T-helper 1 cell (primary cell): ENCODE data around the gene ROBO3.

Experiments used
- DNase-seq, 5 donors: peaks; one replicate each; pipeline ENCODE4 v3.0.0-alpha.2; 2012 to 2020

Gene ROBO3

GRCh38 chr11:124892750-124893454 is 27.7 kb downstream of the ROBO3 start:
- no peak for DNase-seq

GRCh38 chr11:124893781-124894401 is 28.7 kb downstream of the ROBO3 start:
- DNase-seq: no peak

GRCh38 chr11:124894606-124895430 is 29.6 kb downstream of the ROBO3 start:
- DNase-seq: no peak

GRCh38 chr11:124895471-124895971 is 30.3 kb downstream of the ROBO3 start:
- DNase-seq: no peak

- DNase-seq: no peak
Measured at GRCh38 chr11:124896071-124896750, 31.0 kb downstream of the ROBO3 start.

- no peak for DNase-seq
Measured at GRCh38 chr11:124896821-124897391, 31.7 kb downstream of the ROBO3 start.

GRCh38 chr11:124897674-124898262 is 32.5 kb downstream of the ROBO3 start, which contains the start of gene ROBO4:
Gene ROBO4, minus strand, starts transcription at chr11:124897865. Its CDS starts 70 bp downstream, at chr11:124897795.
- no peak for DNase-seq

- DNase-seq: no peak
Measured at GRCh38 chr11:124898263-124898680, 33.0 kb downstream of the ROBO3 start.

GRCh38 chr11:124898711-124899110 is 33.5 kb downstream of the ROBO3 start:
- no peak for DNase-seq

- DNase-seq: no peak
Measured at GRCh38 chr11:124899383-124900145, 34.3 kb downstream of the ROBO3 start.

- DNase-seq: no peak
Measured at GRCh38 chr11:124900464-124900863, 35.2 kb downstream of the ROBO3 start.

GRCh38 chr11:124902616-124903015 is 37.4 kb downstream of the ROBO3 start:
- DNase-seq: no peak

- DNase-seq: no peak
Measured at GRCh38 chr11:124915541-124916369, 50.5 kb downstream of the ROBO3 start.

- no peak for DNase-seq
Measured at GRCh38 chr11:124916370-124916710, 51.1 kb downstream of the ROBO3 start.

- DNase-seq: no peak
Measured at GRCh38 chr11:124917115-124917637, 51.9 kb downstream of the ROBO3 start.

GRCh38 chr11:124918950-124919349 is 53.7 kb downstream of the ROBO3 start, which contains the start of gene HEPN1:
Gene HEPN1, plus strand, starts transcription at chr11:124919250.
- DNase-seq: no peak

GRCh38 chr11:124919898-124920297 is 54.7 kb downstream of the ROBO3 start:
- DNase-seq: no peak

- DNase-seq: no peak
Measured at GRCh38 chr11:124920356-124920755, 55.1 kb downstream of the ROBO3 start.

GRCh38 chr11:124920870-124921609 is 55.8 kb downstream of the ROBO3 start:
- DNase-seq: peak; percentile 36 to 64 (median 58)
